Measurements from ENCODE around the gene PARVG.

- no peak for TF ChIP-seq CTCF (optimal IDR thresholded peaks at IDR 0.05 in 1 of 3, IDR thresholded peaks at IDR 0.05 in 1 of 3, conservative IDR thresholded peaks at IDR 0.05 in 1 of 3; ENCODE audit: extremely low read depth in 1 of 3, insufficient read depth in 2 of 3, low read length in 3 of 3)
- TF ChIP-seq EZH2 (IDR thresholded peaks at IDR 0.05; ENCODE audit: low read length): no peak
Measured at GRCh38 chr22:44246615-44247326, 66.0 kb downstream of the PARVG start.

Measured in keratinocyte (primary cell).